ENCODE results near the gene S100A8. TPM values are rescaled to one million over a fixed set of nuclear protein-coding genes. Genes with fewer than 3 reads are reported as not detected.

S100A8 gene
- total RNA-seq, 1 donor from 2014 or later: 31.6 TPM

DNA sequence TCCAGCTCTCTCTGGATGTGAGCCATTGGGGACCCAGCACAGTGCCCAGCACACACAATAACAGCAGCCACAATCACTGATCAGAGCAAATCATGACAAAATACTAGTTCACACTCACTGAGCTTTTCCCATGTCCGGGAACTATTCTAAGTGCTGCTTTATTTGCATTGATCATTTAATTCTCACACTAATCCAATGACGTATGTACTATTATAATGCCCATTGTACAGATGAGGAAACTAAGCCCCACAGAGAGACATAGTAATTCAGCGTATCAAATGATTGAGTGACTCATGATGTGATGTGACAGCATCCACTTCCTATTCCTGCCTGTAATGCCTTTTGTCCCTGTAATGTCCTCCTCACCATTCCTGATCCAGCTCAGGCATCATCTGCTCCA lies 1.9 kb upstream of the S100A8 start:
- no peak for DNase-seq (ENCODE audit: low spot score)

DNA sequence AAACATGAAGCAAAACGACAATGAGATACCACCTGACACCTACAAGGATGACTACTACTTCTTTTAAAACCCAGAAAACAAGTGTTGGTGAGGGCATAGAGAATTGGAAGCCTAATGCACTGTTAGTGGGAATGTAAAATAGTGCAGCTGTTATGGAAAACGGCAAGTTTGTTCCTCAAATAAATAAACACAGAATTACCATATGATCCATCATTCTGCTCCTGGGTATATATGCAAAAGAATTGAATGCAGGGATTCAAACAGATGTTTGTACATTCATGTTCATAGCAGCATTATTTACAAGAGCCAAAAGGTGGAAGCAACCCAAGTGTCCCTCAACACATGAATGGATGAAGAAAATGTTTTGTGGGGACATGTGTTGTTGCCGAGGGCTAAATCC lies 1.4 kb upstream of the S100A8 start:
- DNase-seq (ENCODE audit: low spot score): no peak

DNA sequence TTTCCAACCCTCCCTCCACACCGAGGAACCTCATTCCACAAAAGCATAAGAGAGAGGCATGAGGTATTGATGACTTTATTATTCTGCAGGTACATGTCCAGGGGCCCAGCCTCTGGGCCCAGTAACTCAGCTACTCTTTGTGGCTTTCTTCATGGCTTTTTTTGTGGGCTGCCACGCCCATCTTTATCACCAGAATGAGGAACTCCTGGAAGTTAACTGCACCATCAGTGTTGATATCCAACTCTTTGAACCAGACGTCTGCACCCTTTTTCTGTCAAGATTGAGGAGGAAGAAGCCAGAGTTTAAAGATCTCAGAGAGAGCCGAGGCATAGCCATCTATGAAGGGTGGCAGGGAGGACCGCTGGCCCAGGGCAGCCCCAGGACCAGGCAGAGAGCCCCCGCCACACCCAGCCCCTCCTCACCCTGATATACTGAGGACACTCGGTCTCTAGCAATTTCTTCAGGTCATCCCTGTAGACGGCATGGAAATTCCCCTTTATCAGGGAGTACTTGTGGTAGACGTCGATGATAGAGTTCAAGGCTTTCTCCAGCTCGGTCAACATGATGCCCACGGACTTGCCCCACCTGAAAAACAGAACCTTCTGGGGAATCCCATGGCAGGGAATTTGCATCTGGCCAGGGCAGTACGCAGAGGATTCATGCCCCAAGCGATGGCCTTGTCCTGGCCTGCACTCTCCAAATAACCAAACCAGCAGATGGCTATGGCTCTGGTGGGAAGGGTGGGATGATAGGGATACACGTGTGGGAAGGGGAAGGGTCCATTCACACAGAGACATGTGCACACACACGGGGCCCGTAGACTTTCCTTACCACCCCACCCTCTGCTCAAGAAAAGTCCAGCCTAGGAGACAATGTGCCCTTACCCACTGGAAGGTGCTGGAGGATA lies 647 bp downstream of the S100A8 start:
- DNase-seq (ENCODE audit: low spot score): no peak

DNA sequence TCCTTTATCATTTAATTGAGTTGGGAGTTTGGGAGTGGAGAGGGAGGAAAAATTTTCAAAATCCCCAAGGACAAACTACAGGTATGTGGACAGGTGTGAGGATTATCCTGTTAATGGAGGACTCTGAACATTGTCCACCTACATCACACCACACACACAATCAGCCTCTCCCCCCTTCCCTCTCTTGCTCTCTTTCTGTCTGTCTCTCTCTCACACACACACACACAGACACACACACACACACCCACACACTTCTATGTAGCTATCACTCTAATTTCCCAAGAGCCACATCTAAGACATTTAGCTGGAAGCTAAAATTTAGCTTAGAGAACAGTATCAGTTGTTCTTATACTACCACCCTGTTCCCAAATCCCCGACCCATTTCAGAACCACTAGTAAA lies 1.5 kb downstream of the S100A8 start:
- no peak for DNase-seq (ENCODE audit: low spot score)

DNA sequence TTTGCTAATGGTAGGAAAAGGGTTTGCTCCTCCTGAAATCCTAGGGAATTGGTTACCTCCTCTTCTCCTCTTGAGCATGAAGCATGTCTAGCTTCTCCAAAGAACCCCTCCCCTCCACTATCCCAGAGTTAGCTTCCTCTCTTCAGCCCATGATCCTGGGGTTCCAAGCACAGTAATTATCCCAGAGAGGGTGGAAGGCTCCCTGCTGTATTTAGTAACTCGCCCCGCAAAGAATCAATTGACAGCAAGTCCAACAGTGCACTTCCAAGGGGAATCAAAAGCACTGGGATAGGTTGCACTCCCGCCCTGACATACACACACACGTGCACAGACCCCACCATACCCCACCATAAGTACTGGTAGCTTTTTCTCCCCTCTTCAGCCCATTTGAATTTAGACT lies 3.1 kb downstream of the S100A8 start:
- no peak for DNase-seq (ENCODE audit: low spot score)

DNA sequence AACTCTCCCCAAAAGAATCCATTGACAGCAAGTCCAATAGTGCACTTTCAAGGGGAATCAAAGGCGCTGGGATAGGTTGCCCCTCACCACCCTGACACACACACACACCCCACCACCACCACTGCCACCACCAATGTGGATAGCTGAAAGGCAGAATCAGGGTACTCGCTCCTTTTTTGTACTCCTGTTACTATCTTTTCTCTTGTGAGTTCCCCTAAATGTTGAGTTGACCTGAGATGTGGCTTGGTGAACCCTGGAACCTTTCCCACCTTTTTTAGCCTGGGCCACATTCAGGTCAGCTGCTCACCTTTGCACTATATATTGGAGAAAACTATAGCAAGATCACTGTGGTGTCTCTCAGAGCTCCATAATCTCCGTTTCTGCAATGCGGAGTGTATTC lies 3.9 kb downstream of the S100A8 start:
- no peak for DNase-seq (ENCODE audit: low spot score)

DNA sequence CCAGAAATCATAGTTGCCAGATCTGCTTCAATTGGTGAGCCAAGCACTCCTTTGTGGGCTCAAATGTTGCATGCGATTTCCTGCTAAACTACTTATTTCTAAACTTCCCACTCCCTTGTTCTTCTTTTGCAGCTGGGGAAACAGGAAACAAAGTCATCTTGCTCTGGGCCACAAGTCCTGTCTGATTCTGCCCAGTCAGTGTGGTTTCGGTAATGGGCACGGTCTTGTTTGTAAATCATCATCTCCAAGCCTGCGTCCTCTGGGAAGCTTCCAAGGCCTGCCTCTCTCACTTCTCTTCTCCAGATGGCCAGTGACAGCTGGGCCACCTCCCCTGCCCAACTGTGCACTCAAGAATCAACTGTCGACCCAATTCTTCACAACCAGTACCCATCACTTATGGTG lies 4.4 kb downstream of the S100A8 start:
- no peak for DNase-seq (ENCODE audit: low spot score)

DNA sequence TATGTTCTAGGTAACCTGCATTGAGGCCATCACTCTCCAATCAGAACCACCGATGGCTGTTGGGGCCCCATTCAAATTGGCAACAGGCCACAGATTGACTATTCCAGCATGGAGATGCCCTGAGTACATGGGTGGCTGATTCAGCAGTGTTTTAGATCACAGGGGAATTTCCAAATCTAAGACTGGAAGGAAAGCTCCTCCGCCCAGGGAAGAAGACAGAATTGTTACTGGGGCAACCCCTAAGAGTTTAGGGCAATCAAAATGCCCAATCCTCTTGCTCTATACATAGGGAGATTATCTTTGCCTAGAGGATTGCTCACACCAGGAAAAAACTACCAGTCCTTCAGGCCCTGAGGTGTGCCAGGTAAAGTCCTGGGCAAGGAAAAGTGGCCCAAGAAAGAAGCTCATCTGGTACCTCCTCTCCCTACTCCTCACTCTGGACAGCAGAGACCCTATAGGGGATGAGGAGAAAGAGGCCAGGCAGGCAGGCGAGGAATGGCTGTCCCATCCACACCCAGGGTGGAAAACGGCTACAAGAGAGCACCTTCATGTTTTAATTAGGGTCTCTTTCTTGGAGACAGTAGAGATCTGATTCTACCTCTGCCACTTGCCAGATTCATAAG lies 5.8 kb downstream of the S100A8 start:
- no peak for DNase-seq (ENCODE audit: low spot score)

DNA sequence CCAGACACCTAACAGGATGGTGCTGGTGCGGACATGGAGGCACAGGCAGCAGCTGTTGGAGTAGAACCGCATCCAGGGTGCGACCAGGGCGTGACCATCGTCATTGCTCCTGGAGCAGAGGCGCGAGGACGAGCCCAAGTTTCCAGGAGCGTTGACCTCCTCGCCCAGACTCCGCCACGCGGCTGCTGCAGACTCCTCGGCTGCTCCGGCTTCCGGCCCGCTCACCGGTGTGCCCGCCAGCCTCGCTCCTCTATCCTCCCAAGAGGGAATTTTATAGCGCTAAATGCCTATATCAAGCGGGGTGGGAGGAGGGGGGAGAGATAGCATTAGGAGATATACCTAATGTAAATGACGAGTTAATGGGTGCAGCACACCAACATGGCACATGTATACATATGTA lies 10.2 kb downstream of the S100A8 start:
- no peak for DNase-seq (ENCODE audit: low spot score)

DNA sequence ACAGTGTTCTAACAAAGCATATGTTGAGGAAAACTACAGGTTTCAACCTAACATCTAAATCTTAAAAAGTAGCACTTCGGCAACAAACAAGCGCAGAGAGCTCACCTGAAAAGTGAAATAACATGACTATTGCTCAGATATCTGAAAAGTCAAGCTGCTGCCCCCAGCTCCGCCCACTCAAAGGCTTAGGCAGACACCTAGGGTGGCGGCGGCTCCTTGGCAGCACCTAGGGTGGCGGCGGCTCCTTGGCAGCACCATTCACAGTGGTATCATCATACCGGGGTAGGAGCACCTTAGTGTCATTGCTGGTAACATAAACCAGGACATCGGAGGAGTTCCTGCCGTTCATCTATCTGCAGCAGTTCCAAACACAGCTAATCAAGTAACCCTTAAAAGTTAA lies 11.3 kb downstream of the S100A8 start:
- no peak for DNase-seq (ENCODE audit: low spot score)

DNA sequence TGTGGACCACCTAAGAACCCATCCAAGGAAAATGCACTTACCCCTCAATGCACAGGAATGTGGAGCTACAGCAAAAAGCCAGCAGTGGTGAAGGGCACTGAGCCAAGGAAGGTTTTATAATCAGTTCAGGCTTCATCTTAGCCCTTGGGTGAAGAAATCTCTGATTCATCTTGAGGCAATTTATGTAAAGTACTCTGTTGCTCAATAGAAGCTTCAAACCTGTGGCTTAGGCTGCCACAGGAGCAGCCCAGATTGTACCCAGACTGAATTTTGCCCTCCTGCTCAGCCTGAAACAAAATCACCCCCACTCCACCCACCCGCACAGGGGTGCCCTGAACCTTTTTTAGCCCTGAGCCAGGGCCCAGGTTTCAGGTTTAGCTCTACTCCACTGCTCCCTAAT lies 15.4 kb downstream of the S100A8 start, which contains the start of gene S100A12:
TSS of gene S100A12 (minus strand) at position 111 of the 400 bp plus-strand sequence. CDS start 1,029 bp downstream, outside the sequence.
- DNase-seq (ENCODE audit: low spot score): no peak

DNA sequence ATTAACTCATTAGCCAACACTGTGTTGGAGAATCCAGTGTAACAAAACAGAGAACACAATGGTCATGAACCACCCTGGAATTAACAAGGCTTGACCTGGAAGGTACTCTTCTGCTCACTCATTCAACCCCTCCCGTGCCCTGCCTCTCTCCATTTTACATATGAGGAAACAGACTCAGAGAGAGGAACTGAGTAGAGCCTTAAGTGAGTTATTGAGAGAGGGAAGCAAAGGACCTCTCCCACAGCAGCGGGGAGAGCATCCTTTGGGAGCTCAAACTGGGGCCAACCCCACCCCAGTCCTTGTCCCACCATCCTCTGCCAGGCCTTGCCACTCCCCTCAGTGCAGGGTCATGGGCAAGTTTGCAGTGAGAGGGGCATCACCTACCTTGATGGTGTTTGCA lies 16.8 kb downstream of the S100A8 start:
- no peak for DNase-seq (ENCODE audit: low spot score)

DNA sequence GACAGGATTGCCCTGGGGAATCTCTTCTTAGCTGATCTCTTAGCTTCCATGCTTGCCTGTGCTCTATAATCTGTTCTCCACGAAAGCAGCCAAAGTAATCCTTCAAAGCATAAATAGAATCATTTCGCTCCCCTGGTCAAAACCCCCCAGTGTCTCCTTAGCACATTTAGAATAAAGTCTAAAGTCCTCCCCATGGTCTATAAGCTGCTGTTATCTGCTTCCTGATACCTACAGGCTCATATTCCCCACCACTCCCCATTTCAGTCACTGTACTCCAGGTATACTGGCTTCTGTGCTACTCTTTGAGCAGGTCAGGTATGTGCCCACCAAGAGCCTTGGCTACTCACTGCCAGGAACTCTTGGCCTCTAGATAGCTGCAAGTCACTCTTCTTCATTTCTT lies 18.3 kb downstream of the S100A8 start:
- no peak for DNase-seq (ENCODE audit: low spot score)

DNA sequence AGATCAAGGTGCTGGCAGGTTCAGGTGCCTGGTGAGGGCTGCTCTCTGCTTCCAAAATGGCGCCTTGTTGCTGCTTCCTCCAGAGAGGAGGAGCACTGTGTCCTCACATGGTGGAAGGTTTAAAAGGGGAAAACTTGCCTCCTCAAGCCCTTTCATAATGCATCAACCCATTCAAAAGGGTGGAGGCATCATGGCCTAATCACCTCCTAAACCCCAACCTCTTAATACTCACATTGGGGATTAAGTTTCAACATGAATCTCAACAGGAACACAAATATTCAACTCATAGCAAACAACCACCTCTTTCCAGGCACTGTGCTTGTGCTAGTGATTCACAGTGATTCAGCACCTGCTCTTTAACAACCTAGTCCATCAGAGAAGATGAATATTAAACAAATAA lies 19.6 kb downstream of the S100A8 start:
- DNase-seq (ENCODE audit: low spot score): no peak

DNA sequence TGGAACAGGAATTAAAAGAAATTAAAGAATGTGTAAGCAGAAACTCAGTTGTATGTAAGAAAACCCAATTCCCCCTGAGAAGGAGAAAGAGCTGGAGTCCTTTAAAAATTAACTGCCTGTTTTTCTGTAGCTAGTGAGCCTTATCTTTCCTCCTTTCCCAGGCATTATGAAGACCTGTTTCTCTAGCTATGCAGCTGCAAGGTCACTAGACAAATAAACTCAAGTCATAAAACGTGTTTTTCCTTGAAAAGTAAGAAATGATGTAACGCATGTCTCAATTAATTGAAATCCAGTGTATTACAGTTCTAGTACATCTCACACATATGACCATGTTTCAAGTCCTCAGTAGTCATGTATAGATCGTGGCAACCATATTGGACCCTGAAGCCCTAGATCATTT lies 20.7 kb downstream of the S100A8 start:
- no peak for DNase-seq (ENCODE audit: low spot score)

DNA sequence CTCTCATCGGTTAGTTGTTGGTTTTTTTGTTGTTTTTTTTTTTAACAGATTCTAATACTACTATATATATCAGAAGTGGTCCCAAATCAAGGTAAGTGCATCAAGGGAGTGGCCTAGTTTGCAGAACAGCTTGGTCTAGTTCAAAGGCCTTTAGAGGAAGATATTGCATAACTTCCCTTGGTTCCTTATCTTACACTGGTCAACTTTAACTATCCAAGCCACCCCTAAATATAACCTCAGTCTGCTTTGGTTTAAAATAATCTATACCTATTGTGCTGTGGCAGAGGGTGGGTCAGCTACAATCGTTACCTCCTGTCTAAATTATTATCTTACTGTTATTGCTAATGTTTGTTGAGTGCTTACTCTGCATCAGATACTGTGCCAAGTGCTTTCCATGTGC lies 22.4 kb downstream of the S100A8 start:
- DNase-seq (ENCODE audit: low spot score): no peak

DNA sequence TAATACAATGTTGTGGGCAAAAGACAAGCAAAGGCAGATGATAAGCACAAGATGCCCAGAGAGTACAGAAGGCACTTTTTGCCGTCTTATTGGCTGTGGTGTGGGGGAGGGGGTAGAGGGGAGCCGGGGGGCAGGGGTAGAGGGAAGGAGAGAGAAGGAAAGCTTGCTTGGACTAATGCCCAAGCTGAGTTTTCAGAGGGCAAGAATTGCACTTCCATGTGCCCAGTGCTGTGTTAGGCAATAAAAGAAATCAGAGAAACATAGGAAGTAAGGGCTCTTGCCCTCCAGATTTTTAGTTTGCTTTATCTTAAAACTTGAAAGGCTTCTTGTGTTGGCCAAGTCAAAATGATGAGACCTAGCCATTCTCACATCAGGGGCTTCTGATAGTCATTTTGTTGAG lies 23.8 kb downstream of the S100A8 start:
- no peak for DNase-seq (ENCODE audit: low spot score)

DNA sequence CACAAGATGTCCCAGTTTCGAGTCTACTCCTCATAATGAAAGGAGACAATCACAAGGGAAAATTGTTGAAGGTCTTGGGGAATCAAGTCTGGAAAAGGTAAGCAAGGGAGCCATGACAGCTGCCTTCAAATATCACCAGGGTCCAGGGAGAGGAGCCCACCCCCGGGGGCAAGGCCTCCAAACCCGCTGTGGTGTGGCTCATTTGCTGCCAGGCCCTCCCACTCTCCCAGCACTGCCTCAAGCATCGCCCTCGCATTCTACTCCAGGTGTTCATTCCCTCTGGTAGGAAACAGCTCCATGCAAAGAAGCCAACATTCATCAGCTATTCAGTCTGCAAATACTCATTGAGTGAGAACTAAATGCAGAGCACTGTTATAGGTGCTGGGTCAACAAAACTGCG lies 24.6 kb downstream of the S100A8 start:
- no peak for DNase-seq (ENCODE audit: low spot score)

DNA sequence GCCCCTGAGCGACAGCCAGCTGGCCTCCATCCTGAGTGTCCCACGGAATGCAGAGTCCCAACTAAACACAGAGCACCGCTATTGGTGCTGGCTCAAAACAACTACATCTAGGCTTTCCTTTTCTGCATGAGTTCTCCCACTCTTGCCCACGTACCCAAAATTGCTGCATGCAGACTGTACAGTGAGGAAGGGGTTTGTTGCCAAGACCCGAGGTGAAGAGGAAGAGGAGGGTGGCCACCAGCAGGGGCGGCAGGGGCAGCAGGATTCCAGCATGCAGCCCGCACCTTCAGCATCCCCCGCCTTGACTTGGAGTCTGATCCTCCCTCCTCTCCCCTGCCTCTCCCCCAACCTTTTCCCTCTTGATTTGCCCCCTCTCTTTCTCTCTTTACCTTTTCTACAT lies 25.2 kb downstream of the S100A8 start:
- DNase-seq (ENCODE audit: low spot score): no peak

DNA sequence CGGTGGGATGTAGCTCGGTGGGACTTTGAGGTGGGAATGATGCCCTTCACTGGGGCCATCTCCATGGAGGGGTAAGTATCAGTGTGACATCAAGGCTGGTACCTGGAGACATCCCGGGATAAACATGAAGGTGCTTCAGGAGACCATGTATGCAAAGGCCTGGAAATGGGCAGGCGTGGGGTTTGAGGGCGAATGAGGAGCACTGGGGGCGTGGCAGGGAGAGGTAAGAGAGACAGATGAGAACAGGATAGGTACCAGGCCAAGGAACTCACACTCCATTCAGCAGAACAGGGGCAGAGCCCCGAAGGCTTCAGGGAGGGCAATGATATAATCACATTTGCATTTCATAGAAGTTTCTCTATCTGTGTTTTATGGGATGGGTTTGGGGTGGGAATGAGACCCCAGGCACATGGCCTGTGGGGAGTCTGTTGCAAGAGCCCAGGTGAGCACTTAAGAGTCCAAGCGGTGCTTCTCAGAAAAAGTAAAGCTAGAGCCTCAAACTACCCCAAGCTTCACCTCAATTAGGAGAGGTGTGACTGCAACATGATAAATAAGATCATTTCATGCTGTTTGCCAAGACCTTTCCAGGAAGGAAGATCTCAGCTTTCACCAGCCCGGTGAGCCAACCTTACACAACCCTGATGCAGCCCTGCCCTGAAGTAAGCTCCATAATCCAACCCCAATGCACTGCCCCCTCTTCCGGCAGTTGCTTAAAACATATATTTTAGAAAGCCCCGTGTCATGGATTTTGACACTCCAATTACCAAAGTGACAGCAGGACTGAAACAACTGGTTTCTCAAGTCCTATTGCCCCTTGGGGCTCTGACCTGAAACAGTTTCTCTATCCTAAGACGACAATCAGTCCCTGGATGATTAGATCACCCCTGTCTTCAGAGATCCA lies 25.9 kb downstream of the S100A8 start:
- DNase-seq (ENCODE audit: low spot score): no peak

DNA sequence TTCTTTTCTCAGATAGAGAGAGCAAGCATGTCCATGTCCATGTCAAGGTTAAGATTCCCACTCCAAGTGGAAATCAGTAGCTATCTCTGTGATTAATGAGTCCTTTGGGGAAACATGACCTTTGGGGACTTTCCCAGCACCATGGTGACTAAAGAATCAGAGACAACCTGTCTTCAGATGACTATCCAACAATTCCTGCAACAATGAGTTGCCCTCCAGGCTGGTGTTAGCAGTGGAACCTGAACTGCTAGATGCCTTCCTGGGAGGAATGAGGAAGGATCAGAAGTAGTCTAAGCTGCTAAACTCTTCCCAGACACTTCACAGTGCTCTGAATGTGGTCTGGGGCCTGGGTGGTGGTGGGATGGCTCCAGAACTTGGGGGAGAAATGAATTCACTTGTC lies 26.7 kb downstream of the S100A8 start:
- DNase-seq (ENCODE audit: low spot score): no peak

DNA sequence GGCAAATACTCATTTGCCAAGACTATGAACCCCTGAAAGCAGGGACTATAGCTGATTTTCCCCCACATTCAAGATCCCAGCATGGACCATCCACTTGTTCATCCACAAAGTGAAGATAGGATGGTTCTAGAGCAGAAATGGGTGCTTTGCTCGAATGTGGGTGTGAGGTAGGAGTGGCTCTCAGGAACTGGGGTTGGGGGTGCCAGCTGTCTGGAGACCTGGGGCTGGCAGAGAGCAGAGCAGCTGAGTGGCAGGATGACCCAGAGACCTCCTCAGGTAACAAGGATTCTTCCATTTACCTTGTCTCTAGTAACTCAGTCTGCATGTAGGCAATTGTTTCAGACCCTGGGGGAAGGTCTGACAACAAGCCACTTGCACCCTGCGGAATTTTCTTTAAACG lies 27.2 kb downstream of the S100A8 start:
- no peak for DNase-seq (ENCODE audit: low spot score)
